Measurements from ENCODE around the gene SHTN1. TPM values are rescaled to one million over a fixed set of nuclear protein-coding genes. Genes with fewer than 3 reads are reported as not detected.

The SHTN1 gene
- total RNA-seq, 1 donor from 2014 or later, result 20.2 TPM

- Mint-ChIP-seq H3K27me3 (ENCODE audit: low read depth) (peaks cover 1% of the 10 kb centered on the region), H3K4me1 (ENCODE audit: low read depth) (no peaks in the 10 kb centered on the region)
These were observed 140.6 kb downstream of the SHTN1 start for GRCh38 chr10:116864436-116864835.

GRCh38 chr10:116861796-116862195, 143.2 kb downstream of the SHTN1 start:
- H3K9me3 Mint-ChIP-seq (ENCODE audit: low read depth), result peaks cover 10% of the 10 kb centered on the region
- no peaks in the 10 kb centered on the region for H3K4me1 Mint-ChIP-seq (ENCODE audit: low read depth)
- H3K27me3 Mint-ChIP-seq (ENCODE audit: low read depth), result peaks cover 1% of the 10 kb centered on the region
- no peak for DNase-seq (ENCODE audit: low spot score)
- no peak for TF ChIP-seq CTCF (IDR thresholded peaks at IDR 0.05)
- no peak overlapping the region for H3K27ac Mint-ChIP-seq (ENCODE audit: unreplicated experiment)
- H3K4me3 Mint-ChIP-seq (ENCODE audit: unreplicated experiment), result no peak overlapping the region
- peaks cover 4% of the 10 kb centered on the region for H3K36me3 Mint-ChIP-seq (ENCODE audit: low read depth)

More at GRCh38 chr10:116864436-116864835, 140.6 kb downstream of the SHTN1 start:
- TF ChIP-seq CTCF (IDR thresholded peaks at IDR 0.05), result no peak
- Mint-ChIP-seq H3K27ac (ENCODE audit: unreplicated experiment) (no peak overlapping the region), H3K4me3 (ENCODE audit: unreplicated experiment) (no peak overlapping the region), H3K36me3 (ENCODE audit: low read depth) (no peaks in the 10 kb centered on the region), H3K9me3 (ENCODE audit: low read depth) (no peaks in the 10 kb centered on the region)
- no peak for DNase-seq (ENCODE audit: low spot score)

- Mint-ChIP-seq H3K4me3 (ENCODE audit: unreplicated experiment) (no peak overlapping the region), H3K9me3 (ENCODE audit: low read depth) (peaks cover 10% of the 10 kb centered on the region), H3K27me3 (ENCODE audit: low read depth) (peaks cover 1% of the 10 kb centered on the region), H3K27ac (ENCODE audit: unreplicated experiment) (no peak overlapping the region), H3K4me1 (ENCODE audit: low read depth) (no peaks in the 10 kb centered on the region), H3K36me3 (ENCODE audit: low read depth) (peaks cover 4% of the 10 kb centered on the region)
- no peak for DNase-seq (ENCODE audit: low spot score)
- no peak for TF ChIP-seq CTCF (IDR thresholded peaks at IDR 0.05)
These were observed 147.8 kb downstream of the SHTN1 start for GRCh38 chr10:116857156-116857555.

- Mint-ChIP-seq H3K4me3 (ENCODE audit: unreplicated experiment) (no peak overlapping the region), H3K4me1 (ENCODE audit: low read depth) (peaks cover 9% of the 10 kb centered on the region), H3K27me3 (ENCODE audit: low read depth) (no peaks in the 10 kb centered on the region), H3K36me3 (ENCODE audit: low read depth) (peaks cover 4% of the 10 kb centered on the region), H3K9me3 (ENCODE audit: low read depth) (peaks cover 10% of the 10 kb centered on the region), H3K27ac (ENCODE audit: unreplicated experiment) (no peak overlapping the region)
- no peak for DNase-seq (ENCODE audit: low spot score)
- no peak for TF ChIP-seq CTCF (IDR thresholded peaks at IDR 0.05)
These were observed 151.3 kb downstream of the SHTN1 start for GRCh38 chr10:116853701-116854100.

- H3K27ac Mint-ChIP-seq (ENCODE audit: unreplicated experiment), result no peak overlapping the region
- peaks cover 13% of the 10 kb centered on the region for H3K4me1 Mint-ChIP-seq (ENCODE audit: low read depth)
- DNase-seq (ENCODE audit: low spot score), result no peak
- TF ChIP-seq CTCF (IDR thresholded peaks at IDR 0.05), result no peak
- H3K4me3 Mint-ChIP-seq (ENCODE audit: unreplicated experiment), result no peak overlapping the region
- H3K27me3 Mint-ChIP-seq (ENCODE audit: low read depth), result no peaks in the 10 kb centered on the region
- peaks cover 8% of the 10 kb centered on the region for H3K9me3 Mint-ChIP-seq (ENCODE audit: low read depth)
- peaks cover 4% of the 10 kb centered on the region for H3K36me3 Mint-ChIP-seq (ENCODE audit: low read depth)
These were observed 151.7 kb downstream of the SHTN1 start for GRCh38 chr10:116853287-116853686.

All from chondrocyte (in vitro differentiated cells).